ENCODE results near the gene STX1A. TPM values are rescaled to one million over a fixed set of nuclear protein-coding genes. Genes with fewer than 3 reads are reported as not detected.

Gene STX1A
- total RNA-seq, 1 experiment from 2014 or later: 20.4 TPM

- peak; percentile 88 for TF ChIP-seq SP1 (CRISPR knock-in tag; conservative IDR thresholded peaks at IDR 0.05)
- TF ChIP-seq SMAD3 (CRISPR knock-in tag; IDR thresholded peaks at IDR 0.05; ENCODE audit: borderline replicate concordance): no peak
Measured at GRCh38 chr7:73683056-73683787, 36.2 kb downstream of the STX1A start, which contains the start of the genes BUD23 and DNAJC30 (continued).

- TF ChIP-seq, protein P1, sequence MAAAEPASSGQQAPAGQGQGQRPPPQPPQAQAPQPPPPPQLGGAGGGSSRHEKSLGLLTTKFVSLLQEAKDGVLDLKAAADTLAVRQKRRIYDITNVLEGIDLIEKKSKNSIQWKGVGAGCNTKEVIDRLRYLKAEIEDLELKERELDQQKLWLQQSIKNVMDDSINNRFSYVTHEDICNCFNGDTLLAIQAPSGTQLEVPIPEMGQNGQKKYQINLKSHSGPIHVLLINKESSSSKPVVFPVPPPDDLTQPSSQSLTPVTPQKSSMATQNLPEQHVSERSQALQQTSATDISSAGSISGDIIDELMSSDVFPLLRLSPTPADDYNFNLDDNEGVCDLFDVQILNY (CRISPR knock-in tag; IDR thresholded peaks at IDR 0.05): 0 out of 2 replicates have a peak, but pooled peaks have one; percentile 2
- TF ChIP-seq, protein P2, sequence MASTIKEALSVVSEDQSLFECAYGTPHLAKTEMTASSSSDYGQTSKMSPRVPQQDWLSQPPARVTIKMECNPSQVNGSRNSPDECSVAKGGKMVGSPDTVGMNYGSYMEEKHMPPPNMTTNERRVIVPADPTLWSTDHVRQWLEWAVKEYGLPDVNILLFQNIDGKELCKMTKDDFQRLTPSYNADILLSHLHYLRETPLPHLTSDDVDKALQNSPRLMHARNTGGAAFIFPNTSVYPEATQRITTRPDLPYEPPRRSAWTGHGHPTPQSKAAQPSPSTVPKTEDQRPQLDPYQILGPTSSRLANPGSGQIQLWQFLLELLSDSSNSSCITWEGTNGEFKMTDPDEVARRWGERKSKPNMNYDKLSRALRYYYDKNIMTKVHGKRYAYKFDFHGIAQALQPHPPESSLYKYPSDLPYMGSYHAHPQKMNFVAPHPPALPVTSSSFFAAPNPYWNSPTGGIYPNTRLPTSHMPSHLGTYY (CRISPR knock-in tag; IDR thresholded peaks at IDR 0.05): no peak
- TF ChIP-seq KAT7 (CRISPR knock-in tag; IDR thresholded peaks at IDR 0.05; ENCODE audit: borderline replicate concordance) (0 out of 2 replicates have a peak, but pooled peaks have one; percentile 27), ZNF317 (CRISPR knock-in tag; IDR thresholded peaks at IDR 0.05; ENCODE audit: borderline replicate concordance, low read depth) (no peak), PRRX2 (CRISPR knock-in tag; IDR thresholded peaks at IDR 0.05) (no peak), RELA (CRISPR knock-in tag; IDR thresholded peaks at IDR 0.05; ENCODE audit: borderline replicate concordance) (peak; percentile 67; the same call in 1 of the 2 replicates), ATF1 (CRISPR knock-in tag; IDR thresholded peaks at IDR 0.05) (no peak), SMAD4 (CRISPR knock-in tag; IDR thresholded peaks at IDR 0.05) (no peak)
- CTCF ChIA-PET: no interaction called here
- Mint-ChIP-seq H3K9me3 (no peaks in the 10 kb centered on the region), H3K36me3 (peaks cover 28% of the 10 kb centered on the region), H3K27ac (peak overlapping the region; percentile 53; the same call in 1 of the 2 replicates), H3K27me3 (ENCODE audit: low read depth) (no peaks in the 10 kb centered on the region), H3K4me3 (peak overlapping the region; percentile 95), H3K4me1 (peaks cover 19% of the 10 kb centered on the region)
- DNase-seq (ENCODE audit: low spot score) (no peak), ATAC-seq (no peak)
- POLR2A ChIA-PET: no interaction called here
Measured at GRCh38 chr7:73682745-73683055, 36.8 kb downstream of the STX1A start.

- H3K9me3 Mint-ChIP-seq: no peaks in the 10 kb centered on the region
- no peaks in the 10 kb centered on the region for H3K27me3 Mint-ChIP-seq (ENCODE audit: low read depth)
- TF ChIP-seq GRHL2 (CRISPR knock-in tag; IDR thresholded peaks at IDR 0.05; ENCODE audit: insufficient replicate concordance, severe bottlenecking): no peak
- TF ChIP-seq ZNF671 (CRISPR knock-in tag; IDR thresholded peaks at IDR 0.05): no peak
- TF ChIP-seq JAZF1 (CRISPR knock-in tag; IDR thresholded peaks at IDR 0.05): no peak
- TF ChIP-seq, protein P1 (CRISPR knock-in tag; IDR thresholded peaks at IDR 0.05): no peak
- H3K36me3 Mint-ChIP-seq: peaks cover 16% of the 10 kb centered on the region
- H3K4me3 Mint-ChIP-seq: peak overlapping the region; percentile 95
- DNase-seq (ENCODE audit: low spot score) (no peak), ATAC-seq (no peak)
- CTCF ChIA-PET: interaction anchor here (1.9 kb wide), 1 partner anchor 74 kb away, joined by 4 read pairs; no protein-coding TSS in a partner anchor
- POLR2A ChIA-PET: interaction anchor here (1.1 kb wide), 1 partner anchor 21 kb away, joined by 5 read pairs; no protein-coding TSS in a partner anchor
- no peak overlapping the region for H3K27ac Mint-ChIP-seq
- H3K4me1 Mint-ChIP-seq: peaks cover 19% of the 10 kb centered on the region
Measured at GRCh38 chr7:73681031-73681430, 38.4 kb downstream of the STX1A start.

DNA sequence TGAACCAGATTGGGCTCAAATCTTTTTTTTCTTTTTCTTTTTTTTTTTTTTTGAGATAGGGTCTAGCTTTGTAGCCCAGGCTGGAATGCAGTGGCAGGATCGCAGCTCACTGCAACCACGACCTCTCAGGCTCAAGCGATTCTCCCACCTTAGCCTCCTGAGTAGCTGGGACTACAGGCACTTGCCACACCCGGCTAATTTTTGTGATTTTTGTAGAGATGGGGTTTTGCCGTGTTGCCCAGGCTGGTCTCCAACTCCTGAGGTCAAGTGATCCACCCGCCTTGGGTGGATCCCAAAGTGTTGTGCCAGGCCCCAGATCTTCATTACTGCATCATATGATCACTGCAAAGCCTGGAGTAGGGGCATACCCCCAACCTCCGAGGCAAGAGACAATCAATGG is 39.0 kb downstream of the STX1A start:
- Mint-ChIP-seq H3K4me3 (0 out of 2 replicates have a peak overlapping the region, but pooled peaks have one; percentile 11), H3K27ac (no peak overlapping the region), H3K9me3 (no peaks in the 10 kb centered on the region), H3K4me1 (peaks cover 19% of the 10 kb centered on the region), H3K36me3 (peaks cover 14% of the 10 kb centered on the region), H3K27me3 (ENCODE audit: low read depth) (no peaks in the 10 kb centered on the region)
- no peak for ATAC-seq
- POLR2A ChIA-PET: interaction anchor here (1.1 kb wide), 1 partner anchor 22 kb away, joined by 5 read pairs; no protein-coding TSS in a partner anchor
- CTCF ChIA-PET: interaction anchor here (1.9 kb wide), 1 partner anchor 73 kb away, joined by 4 read pairs; no protein-coding TSS in a partner anchor
- DNase-seq (ENCODE audit: low spot score): no peak
- TF ChIP-seq NR3C1 (CRISPR knock-in tag; conservative IDR thresholded peaks at IDR 0.05; ENCODE audit: low read depth) (no peak), PRRX2 (CRISPR knock-in tag; IDR thresholded peaks at IDR 0.05) (no peak), CDX4 (CRISPR knock-in tag; IDR thresholded peaks at IDR 0.05; ENCODE audit: borderline replicate concordance) (no peak), EMX1 (CRISPR knock-in tag; IDR thresholded peaks at IDR 0.05) (no peak), KAT7 (CRISPR knock-in tag; IDR thresholded peaks at IDR 0.05; ENCODE audit: borderline replicate concordance) (no peak), FOXK1 (CRISPR knock-in tag; IDR thresholded peaks at IDR 0.05) (no peak), ZNF138 (CRISPR knock-in tag; conservative IDR thresholded peaks at IDR 0.05) (no peak), ZNF219 (CRISPR knock-in tag; IDR thresholded peaks at IDR 0.05; ENCODE audit: borderline replicate concordance) (no peak), GTF2I (CRISPR knock-in tag; conservative IDR thresholded peaks at IDR 0.05) (no peak), NFYB (CRISPR knock-in tag; conservative IDR thresholded peaks at IDR 0.05; ENCODE audit: low read depth) (no peak), MXD4 (CRISPR knock-in tag; IDR thresholded peaks at IDR 0.05; ENCODE audit: borderline replicate concordance) (no peak), TEAD4 (CRISPR knock-in tag; IDR thresholded peaks at IDR 0.05) (no peak)
- TF ChIP-seq, protein P3, sequence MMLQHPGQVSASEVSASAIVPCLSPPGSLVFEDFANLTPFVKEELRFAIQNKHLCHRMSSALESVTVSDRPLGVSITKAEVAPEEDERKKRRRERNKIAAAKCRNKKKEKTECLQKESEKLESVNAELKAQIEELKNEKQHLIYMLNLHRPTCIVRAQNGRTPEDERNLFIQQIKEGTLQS (CRISPR knock-in tag; conservative IDR thresholded peaks at IDR 0.05): no peak
- TF ChIP-seq, protein P4, sequence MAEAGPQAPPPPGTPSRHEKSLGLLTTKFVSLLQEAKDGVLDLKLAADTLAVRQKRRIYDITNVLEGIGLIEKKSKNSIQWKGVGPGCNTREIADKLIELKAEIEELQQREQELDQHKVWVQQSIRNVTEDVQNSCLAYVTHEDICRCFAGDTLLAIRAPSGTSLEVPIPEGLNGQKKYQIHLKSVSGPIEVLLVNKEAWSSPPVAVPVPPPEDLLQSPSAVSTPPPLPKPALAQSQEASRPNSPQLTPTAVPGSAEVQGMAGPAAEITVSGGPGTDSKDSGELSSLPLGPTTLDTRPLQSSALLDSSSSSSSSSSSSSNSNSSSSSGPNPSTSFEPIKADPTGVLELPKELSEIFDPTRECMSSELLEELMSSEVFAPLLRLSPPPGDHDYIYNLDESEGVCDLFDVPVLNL (CRISPR knock-in tag; IDR thresholded peaks at IDR 0.05; ENCODE audit: borderline replicate concordance, low read depth): no peak
